Coronary artery (tissue), 2 donors: ENCODE data around the gene ERC2.

Experiments
- DNase-seq: peaks from one replicate; pipeline ENCODE4 v3.0.0-alpha.2; 2017; ENCODE audit warnings: low spot score
- H3K27ac ChIP-seq, 2 donors: fragments of 200-600 bp; sonication (generic); one replicate each; pipeline ENCODE4 v1.5.1; 2016 to 2019
- H3K4me3 ChIP-seq: fragments of 200-600 bp; sonication (generic); 2 replicates; pipeline ENCODE4 v1.5.1; 2016; ENCODE audit warnings: mild to moderate bottlenecking, moderate library complexity
- CTCF ChIP-seq: fragments of 200-600 bp; sonication (generic); IDR thresholded peaks from one replicate; pipeline ENCODE4 v1.5.1; 2019; ENCODE audit warnings: antibody characterized with exemption

ERC2 gene

GRCh38 chr3:55624238-55624637 is 844.0 kb downstream of the ERC2 start:
- Histone ChIP-seq H3K27ac (no peak overlapping the region), H3K4me3 (no peak overlapping the region)
- DNase-seq = no peak
- TF ChIP-seq CTCF = no peak

GRCh38 chr3:55623786-55624185 is 844.5 kb downstream of the ERC2 start:
- DNase-seq = no peak
- Histone ChIP-seq H3K27ac (no peak overlapping the region), H3K4me3 (no peak overlapping the region)
- TF ChIP-seq CTCF = no peak

GRCh38 chr3:55622733-55623132 is 845.5 kb downstream of the ERC2 start:
- no peak overlapping the region for H3K27ac ChIP-seq
- no peak for TF ChIP-seq CTCF
- no peak for DNase-seq

GRCh38 chr3:55622116-55622515 is 846.2 kb downstream of the ERC2 start:
- Histone ChIP-seq H3K27ac (no peak overlapping the region), H3K4me3 (no peak overlapping the region)
- DNase-seq = no peak
- TF ChIP-seq CTCF = no peak

More at GRCh38 chr3:55622733-55623132, 845.5 kb downstream of the ERC2 start:
- H3K4me3 ChIP-seq = no peak overlapping the region

GRCh38 chr3:55621648-55622047 is 846.6 kb downstream of the ERC2 start:
- Histone ChIP-seq H3K27ac (no peak overlapping the region), H3K4me3 (no peak overlapping the region)
- no peak for TF ChIP-seq CTCF
- DNase-seq = no peak

GRCh38 chr3:55621026-55621422 is 847.2 kb downstream of the ERC2 start:
- no peak for TF ChIP-seq CTCF
- DNase-seq = no peak
- H3K27ac ChIP-seq = no peak overlapping the region
- no peak overlapping the region for H3K4me3 ChIP-seq

GRCh38 chr3:55620351-55621025 is 847.8 kb downstream of the ERC2 start:
- TF ChIP-seq CTCF = no peak
- Histone ChIP-seq H3K27ac (no peak overlapping the region), H3K4me3 (no peak overlapping the region)
- no peak for DNase-seq
